SHP77 (cell line): ENCODE data around the gene BBOF1.

Source experiments
- DNase-seq, 2 experiments: peaks; one replicate each; lab custom pipeline; 2025; lab: John Stamatoyannopoulos, UW

BBOF1 gene

GRCh38 chr14:74029136-74029535, 10.0 kb downstream of the BBOF1 start:
- DNase-seq, result no peak

DNA sequence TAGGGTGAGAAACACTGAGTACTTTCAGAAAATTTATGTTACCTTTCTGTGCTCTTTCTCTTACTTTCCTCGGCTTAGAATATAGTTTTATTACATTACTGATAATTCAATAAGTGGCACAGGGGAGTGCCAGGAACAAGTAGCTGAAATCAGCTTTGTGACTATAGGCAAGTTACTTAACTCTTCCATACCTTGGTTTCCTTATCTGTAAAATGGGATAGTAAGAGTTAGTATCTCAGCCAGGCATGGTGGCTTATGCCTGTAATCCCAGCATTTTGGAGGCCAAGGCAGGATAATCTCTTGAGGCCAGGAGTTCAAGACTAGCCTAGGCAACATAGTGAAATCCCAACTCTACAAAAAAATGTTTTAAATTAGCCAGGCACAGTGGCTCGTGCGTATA, 15.4 kb downstream of the BBOF1 start:
- DNase-seq, result no peak

- DNase-seq, result no peak
Measured at GRCh38 chr14:74035556-74035955, 16.4 kb downstream of the BBOF1 start.

DNA sequence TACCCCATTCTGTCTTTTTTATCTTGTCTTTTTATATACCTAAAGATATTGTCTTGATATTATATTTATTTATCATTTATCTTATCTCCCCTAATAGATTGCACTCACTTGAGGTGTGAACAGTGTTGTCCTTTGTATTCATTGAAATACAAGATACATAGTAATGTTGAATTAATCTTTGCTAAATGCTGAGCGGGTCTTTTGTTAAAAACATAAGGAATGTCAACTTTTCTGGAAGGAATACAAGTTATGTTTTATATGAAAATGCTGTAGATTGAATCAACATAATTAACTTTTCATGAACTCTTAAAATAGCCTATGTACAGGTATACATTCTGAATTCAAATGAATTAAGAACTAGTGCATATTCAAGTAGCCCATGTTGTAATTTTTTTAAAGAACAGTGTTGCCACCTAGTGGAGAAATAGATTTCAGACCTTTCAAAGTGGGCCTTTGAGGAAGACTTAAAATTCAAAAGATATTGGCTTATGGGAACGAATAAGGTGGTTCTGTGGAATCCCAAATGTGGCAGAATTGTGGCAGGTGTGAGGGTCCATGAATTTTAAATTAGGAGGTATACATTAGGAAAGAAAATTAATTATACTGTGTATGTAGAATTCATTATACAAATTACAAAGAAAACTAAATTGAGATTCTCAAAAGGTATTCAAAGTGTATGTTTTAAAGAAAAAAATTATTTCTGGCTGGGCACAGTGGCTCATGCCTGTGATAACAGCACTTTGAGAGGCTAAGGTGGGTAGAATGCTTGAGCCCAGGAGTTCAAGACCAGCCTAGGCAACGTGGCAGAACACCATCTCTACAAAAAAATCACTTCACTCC, 19.1 kb downstream of the BBOF1 start:
- peak; percentile 39 to 42 for DNase-seq

- DNase-seq, result no peak
Measured at GRCh38 chr14:74042296-74042695, 23.1 kb downstream of the BBOF1 start.

GRCh38 chr14:74045522-74045921, 26.4 kb downstream of the BBOF1 start:
- no peak for DNase-seq

DNA sequence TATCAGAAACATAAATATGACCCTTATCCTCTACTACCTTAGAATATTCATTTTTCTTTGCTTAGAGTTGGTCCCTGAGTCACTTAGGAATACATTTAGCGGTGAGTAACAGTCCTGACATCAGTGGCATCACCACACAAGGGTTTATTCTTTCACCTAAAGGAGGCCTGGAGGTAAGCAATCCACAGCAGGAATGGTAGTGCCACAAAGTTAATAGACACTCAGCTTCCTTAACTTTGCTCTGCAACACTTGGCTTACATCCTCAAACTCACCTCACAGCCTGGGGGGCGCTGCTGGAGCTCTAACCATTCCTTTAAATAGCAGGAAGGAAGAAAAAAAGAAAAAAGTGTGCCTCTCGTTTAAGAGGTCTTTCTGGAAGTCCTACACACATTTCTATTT, 29.1 kb downstream of the BBOF1 start:
- DNase-seq, result no peak

GRCh38 chr14:74049876-74050495, 30.8 kb downstream of the BBOF1 start:
- no peak for DNase-seq

- no peak for DNase-seq
Measured at GRCh38 chr14:74062809-74063150, 43.6 kb downstream of the BBOF1 start.

- DNase-seq, result no peak
Measured at GRCh38 chr14:74064426-74064825, 45.3 kb downstream of the BBOF1 start.

DNA sequence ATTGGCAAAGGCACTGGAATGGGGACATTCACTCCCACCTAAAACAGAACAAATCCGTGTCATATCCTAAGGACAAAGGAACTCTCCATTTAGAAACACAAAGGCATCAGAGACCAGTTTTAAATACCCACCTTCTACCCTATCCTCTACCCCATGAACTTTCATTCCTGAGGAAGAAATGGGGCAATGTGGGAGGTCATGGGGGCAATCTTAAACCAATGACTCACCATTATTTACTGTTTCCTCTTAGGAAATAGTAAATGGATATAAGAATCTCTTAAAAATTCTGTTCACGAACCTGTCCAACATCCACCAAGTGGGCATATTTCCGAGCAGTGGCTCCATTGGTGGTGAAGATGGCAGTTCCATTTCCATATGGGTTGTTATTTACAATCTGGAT, 45.7 kb downstream of the BBOF1 start:
- DNase-seq, result no peak

GRCh38 chr14:74065746-74066575, 46.8 kb downstream of the BBOF1 start:
- DNase-seq, result no peak

- DNase-seq, result no peak
Measured at GRCh38 chr14:74077401-74077800, 58.3 kb downstream of the BBOF1 start.

DNA sequence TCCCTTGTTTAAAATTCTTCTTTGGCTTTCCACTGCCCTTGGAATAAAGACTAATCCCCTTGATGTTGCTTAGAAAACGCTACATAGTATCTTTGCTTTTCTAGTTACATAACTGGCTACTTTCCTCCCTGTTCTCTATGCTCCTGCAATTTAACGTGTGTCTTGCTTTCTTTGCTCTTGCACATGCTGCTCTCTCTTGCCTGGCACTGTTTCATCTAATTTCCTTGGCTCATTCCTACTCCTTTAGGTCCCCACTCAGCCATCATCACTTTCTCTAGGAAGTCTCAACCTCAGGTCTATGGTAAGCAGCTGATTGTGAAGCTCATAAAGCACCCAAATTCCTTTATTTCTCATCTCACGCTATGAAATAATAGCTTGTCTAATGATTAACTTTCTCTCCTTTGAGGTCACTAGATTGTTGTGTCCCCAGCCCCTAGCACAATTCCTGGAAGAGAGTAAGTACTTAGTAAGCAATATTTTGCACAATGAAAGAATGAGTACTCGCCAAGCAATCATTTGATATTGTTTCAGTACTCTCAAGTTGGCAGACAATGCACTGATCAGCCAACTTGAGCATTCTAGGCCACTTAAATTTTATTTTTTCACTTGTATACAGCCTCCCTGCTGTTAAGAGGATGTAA, 61.8 kb downstream of the BBOF1 start:
- no peak for DNase-seq

DNA sequence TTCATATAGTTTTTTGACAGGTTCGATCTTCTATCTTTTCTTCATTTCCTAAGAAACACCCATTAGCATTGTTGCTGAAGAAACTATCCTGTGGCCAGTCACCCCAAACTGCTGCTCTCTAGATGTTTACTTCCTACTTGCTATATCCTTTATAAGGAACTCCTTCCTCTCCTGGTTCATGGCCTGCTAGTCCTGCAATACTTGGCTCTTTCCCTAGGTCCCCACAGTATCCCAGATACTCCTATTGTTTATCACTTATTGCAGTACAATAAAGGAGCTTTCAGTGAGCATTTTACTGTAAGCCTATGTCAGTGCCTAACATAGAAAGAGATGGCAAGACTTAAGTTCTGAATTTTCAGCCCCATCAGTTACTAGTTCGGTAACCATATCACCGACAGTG, 62.3 kb downstream of the BBOF1 start:
- no peak for DNase-seq

DNA sequence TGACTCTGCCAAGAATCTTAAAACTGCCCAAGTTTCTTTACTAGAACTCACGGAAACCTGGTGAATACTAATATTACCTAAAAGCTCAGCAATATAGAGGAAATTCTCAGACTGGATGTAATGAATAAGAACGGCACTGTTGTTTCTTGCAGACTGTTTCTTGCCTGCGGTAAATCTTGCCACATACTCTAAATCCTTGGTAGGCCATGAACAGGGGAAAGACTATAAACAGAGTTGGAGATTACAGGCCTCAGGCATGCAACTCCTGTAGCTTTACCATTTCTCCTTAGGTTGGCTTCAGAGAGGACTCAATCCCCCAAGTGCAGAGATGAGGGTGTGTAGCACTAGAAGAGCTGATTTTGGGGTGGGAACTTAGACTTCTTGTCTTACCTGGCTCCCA, 64.0 kb downstream of the BBOF1 start:
- DNase-seq, result no peak

- DNase-seq, result no peak
Measured at GRCh38 chr14:74083784-74084276, 64.7 kb downstream of the BBOF1 start.

DNA sequence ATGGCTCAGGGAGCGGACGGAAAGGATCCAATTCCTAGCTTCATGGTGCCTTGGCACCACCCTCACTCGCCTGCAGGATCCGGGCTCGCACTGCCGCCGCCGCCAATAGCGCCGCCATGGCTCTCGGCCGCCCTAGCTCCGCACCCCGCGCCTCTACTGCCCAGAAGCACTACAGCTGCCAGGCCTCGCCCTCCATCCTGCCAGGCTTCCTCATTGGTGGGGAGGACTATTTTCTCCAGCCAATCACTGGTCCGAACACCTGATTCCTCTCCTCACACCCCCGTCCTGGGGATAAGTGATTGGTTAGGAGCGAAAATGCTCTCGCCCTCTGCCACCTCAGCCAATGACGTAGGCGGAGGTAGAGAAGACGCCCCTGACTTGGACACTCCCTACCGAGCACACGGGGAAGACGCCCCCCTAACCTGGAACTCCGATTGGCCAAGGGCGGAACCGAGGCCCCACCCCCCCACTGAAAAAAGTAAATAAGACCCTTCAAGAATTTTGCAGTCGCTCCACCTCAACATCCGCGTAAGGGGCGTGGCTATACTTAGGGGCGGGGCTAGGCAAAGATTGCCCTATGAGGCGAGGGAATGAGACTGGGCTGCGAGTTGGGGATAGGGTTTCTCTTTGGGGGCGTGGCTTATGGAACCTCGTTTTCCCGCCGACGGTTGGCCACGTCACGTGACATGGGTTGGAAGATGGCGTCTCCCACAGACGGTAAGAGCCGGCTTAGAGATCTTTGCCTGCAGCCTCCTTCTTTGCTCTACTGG, 65.3 kb downstream of the BBOF1 start, which contains the start of the genes ALDH6A1 and LIN52:
ALDH6A1 (minus strand) TSS at position 177 of the 770 bp plus-strand sequence; CDS start at position 118, 59 bp downstream.
LIN52 (plus strand) TSS at position 680 of the 770 bp plus-strand sequence; CDS start at position 699, 19 bp downstream.
- peak; percentile 100 for DNase-seq

DNA sequence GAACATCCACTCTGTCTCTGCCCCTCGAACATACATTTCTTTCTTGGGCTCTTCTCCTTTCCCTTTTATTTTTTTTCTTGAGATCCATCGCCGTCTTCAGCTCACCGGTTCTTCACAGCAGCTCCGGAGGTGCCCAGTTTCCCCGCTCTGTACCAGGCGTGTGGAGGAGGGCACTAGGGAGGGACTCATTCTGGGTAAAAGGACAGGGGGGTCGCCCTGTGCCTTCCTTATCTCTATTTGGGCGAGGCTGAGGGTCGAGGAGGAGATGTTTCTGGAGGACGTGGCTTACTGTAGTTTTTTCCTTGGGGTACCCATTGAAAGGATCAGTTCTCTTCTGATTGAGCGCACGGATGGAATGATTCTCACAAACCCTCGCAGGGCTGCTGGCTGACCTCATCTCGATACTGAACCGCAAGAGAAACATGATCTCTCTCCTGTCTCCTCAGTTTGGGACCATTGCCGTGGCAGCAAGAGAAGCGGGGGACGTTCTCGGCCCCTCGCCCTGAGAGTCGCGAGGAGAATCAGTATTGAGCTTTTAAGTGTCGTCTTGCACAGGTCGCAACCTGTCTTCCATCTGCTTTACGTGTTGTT, 66.0 kb downstream of the BBOF1 start:
- DNase-seq, result no peak

DNA sequence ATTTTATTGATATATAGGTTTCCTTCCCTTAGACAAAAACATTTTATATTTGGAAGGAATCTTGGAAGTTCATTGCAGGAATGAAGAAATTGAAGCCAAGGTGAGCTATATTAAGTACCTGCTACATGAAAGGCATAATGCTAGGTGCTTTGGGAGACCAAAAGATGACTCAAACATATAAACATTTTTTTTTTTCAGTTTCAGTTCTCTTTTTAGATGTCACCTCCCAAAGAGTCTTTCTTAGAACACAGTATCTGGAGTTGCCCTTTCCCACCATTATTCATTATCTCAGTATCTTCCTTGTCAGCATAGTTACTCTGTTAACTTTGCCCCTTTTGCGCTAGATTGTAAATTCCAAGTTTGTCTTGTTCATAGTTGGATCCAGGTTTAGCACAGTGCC, 66.7 kb downstream of the BBOF1 start:
- DNase-seq, result no peak
